GM13977 (cell line): ENCODE measurements around the gene CSNK1A1L.

Experiments
- DNase-seq: peaks from one replicate; pipeline ENCODE4 v3.0.0; 2012; ENCODE audit warnings: low spot score
- in situ Hi-C: fragments of 300-500 bp; cut with MboI; formaldehyde crosslinking; loops from one replicate; pipeline ENCODE4 v1.12.0; 2022; ENCODE audit warnings: low sequenced_read_pairs, low pct_unique_long_range_greater_than_20kb, mixed read lengths, inconsistent platforms; ENCODE audit not compliant: unreplicated experiment
- TF ChIP-seq, protein P1 (sequence below): IDR thresholded peaks from 2 replicates; pipeline ENCODE4 v1.5.1; 2012; ENCODE audit warnings: mild to moderate bottlenecking, control low read depth; ENCODE audit not compliant: insufficient read depth; ENCODE audit errors: extremely low read depth, missing control alignments

Gene CSNK1A1L

DNA sequence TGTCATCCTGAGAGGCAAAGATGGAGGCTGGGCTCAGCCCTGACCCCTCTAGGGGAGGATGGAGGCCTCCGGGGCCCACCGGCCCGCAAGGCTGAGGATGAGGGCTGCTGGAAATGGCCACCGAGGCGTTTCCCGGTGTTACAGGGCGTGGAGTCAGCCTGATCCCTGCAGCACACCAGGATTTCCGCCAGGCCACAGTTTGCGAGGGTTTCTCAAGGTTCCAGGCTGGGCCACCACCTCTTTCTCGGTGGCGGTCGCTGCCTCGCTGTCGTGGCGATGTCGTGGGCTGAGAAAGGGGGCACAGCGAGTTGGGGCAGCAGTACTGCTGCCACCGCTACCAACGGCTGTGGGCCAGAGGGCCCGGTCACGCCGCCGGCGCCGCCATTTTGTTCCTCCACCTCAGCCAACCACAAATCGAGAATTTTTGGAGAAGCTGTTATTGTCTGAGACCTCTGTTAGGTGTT is at the start of gene CSNK1A1L:
CSNK1A1L (minus strand) TSS at position 414 of the 464 bp plus-strand sequence; CDS start at position 6, 408 bp downstream.
- DNase-seq = no peak
- in situ Hi-C loops = no loop called here
- TF ChIP-seq, protein P1, sequence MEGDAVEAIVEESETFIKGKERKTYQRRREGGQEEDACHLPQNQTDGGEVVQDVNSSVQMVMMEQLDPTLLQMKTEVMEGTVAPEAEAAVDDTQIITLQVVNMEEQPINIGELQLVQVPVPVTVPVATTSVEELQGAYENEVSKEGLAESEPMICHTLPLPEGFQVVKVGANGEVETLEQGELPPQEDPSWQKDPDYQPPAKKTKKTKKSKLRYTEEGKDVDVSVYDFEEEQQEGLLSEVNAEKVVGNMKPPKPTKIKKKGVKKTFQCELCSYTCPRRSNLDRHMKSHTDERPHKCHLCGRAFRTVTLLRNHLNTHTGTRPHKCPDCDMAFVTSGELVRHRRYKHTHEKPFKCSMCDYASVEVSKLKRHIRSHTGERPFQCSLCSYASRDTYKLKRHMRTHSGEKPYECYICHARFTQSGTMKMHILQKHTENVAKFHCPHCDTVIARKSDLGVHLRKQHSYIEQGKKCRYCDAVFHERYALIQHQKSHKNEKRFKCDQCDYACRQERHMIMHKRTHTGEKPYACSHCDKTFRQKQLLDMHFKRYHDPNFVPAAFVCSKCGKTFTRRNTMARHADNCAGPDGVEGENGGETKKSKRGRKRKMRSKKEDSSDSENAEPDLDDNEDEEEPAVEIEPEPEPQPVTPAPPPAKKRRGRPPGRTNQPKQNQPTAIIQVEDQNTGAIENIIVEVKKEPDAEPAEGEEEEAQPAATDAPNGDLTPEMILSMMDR = no peak

DNA sequence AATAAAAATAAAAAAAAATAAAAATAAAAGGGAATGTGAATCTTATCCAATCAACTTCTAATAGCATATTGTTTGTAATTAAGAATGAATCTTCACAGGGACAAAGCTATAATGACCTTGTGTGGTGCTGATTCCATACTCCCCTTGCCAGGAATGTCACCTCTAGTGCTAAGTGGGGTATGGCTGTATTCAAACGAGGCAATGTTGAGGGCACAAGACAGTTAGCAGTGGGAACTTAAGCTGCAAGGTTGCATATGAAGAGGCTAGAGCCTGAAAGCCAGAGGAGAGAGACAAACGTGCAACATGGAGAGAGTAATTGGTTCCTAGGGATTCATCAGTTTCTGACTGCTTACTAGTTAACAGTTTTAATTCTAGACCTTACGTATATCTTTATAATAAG is 43.9 kb upstream of the CSNK1A1L start:
- no peak for DNase-seq
- TF ChIP-seq, protein P1 = no peak
- in situ Hi-C loops = no loop called here

DNA sequence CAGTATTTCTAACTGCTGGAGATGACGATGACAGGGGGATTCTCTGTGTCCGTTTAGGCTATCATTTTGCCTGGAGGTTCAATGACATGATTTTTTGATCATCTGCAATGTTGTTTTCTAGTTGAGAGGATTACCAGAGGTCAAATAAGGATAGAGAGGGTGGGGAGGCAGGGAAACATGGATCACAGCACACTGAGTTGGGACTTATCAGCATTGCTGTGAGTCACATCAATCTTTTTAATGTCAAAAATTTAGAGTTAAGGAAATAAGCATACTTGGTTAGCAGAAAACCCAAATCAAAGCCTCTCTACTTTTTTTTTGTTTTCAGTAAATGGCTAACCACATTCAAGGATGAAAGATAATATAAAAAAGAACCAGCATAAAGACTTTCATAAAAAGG is 43.0 kb upstream of the CSNK1A1L start:
- TF ChIP-seq, protein P1 = no peak
- in situ Hi-C loops = no loop called here

DNA sequence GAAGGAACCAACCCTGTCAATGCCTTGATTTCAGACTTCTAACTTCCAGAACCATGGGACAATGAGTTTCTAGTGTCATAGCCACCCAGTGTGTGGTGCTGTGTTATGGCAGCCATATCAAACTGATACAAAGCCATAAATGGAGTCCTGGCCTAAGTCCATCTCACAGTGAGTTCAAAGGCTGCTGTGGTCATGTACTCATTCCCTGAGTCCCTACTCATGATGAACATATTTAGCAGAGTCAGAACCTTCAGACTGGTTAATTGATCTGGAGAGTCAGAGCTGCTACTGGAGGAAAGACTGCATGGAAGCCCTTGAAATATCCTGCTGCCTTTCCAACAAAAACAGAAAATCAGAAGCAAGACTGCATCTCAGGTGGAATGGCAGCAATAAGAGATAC is 39.2 kb upstream of the CSNK1A1L start:
- TF ChIP-seq, protein P1 = no peak
- no peak for DNase-seq
- in situ Hi-C loops = no loop called here

More for the DNA sequence above, 43.0 kb upstream of the CSNK1A1L start:
- DNase-seq = no peak

DNA sequence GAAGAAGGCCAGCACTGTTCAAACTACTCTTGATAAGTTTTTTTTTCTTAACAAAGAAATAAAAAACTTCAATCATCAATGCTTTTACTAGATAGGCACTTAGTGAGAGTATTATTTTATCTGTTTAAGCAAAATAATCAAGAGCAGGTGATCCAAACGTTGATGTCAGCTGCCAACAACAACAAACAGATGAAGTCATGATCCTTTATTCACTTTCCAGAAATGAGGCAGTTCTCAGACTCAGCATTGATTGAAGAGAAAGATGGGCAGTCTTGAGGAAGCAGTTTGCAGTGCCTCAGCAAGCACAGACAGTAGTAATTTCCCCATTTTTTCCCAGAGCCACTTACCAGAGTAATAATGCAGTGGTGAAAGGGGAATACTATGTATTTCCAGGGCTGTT is 38.4 kb upstream of the CSNK1A1L start:
- in situ Hi-C loops = no loop called here

DNA sequence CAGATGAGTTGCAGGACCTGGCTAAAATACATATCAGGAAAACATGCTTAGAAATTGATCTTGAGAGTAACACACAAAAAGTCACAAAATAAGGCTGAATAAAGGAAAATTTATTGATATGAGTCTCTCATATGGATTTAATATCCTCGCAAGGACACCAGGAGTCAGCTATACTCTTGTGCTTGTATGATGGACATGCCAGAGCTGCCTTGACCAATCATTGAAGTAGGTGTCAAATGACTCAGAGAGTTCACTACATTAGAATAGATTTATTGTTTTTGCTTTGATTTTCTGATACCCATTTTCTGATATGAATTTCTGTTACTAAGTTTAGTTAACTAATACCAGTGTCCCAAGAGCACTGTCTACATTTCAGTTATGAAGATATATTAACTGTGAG is 37.4 kb upstream of the CSNK1A1L start:
- DNase-seq = no peak
- in situ Hi-C loops = no loop called here
- TF ChIP-seq, protein P1 = no peak

More for the DNA sequence above, 38.4 kb upstream of the CSNK1A1L start:
- DNase-seq = no peak
- TF ChIP-seq, protein P1 = no peak

DNA sequence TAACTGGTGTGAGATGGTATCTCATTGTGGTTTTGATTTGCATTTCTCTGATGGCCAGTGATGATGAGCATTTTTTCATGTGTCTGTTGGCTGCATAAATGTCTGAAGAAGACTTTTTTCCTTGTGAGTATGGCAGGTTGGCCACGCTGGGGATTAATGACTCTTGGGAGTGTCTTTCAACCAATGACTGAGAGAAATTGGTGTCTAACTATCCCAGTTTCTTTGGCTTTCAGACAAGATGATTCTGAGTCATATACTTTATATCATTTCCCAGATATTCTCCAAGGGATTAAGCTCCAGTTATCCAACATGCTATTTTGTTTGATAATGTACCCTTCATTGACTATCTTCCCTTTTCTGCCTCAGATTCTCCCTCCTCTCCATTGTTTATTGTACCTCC is 35.5 kb upstream of the CSNK1A1L start:
- DNase-seq = no peak
- TF ChIP-seq, protein P1 = no peak
- in situ Hi-C loops = no loop called here
